Lower lobe of right lung (tissue), 2 donors: ENCODE results near the gene LELP1. TPM values are rescaled to one million over a fixed set of nuclear protein-coding genes. Genes with fewer than 3 reads are reported as not detected.
"Not testable (repeated sequence)": the region's sequence is repeated elsewhere in the genome, so short reads cannot be mapped to it uniquely, and the experiment has no call there.

Source experiments
- ATAC-seq, 2 donors: fragments of 200-7000 bp; cut with Tn5 transposase; one replicate each; pipeline ENCODE4 v1.9.1; 2020 to 2022; ENCODE audit warnings: mild to moderate bottlenecking in 2 of 2, moderate library complexity in 2 of 2
- DNase-seq: peaks from one replicate; pipeline ENCODE4 v3.0.0-alpha.2; 2020
- H3K27ac ChIP-seq: fragments of 200-600 bp; one replicate; pipeline ENCODE4 v1.8.0; 2022
- H3K27me3 ChIP-seq: fragments of 200-600 bp; one replicate; pipeline ENCODE4 v1.8.0; 2022; ENCODE audit warnings: low read depth
- H3K36me3 ChIP-seq: fragments of 200-600 bp; one replicate; pipeline ENCODE4 v1.8.0; 2022; ENCODE audit warnings: mild to moderate bottlenecking
- H3K4me1 ChIP-seq: fragments of 200-600 bp; one replicate; pipeline ENCODE4 v1.8.0; 2022
- H3K4me3 ChIP-seq: fragments of 200-600 bp; one replicate; pipeline ENCODE4 v1.8.0; 2022; ENCODE audit warnings: mild to moderate bottlenecking
- H3K9me3 ChIP-seq: fragments of 200-600 bp; one replicate; pipeline ENCODE4 v1.8.0; 2022
- intact Hi-C: fragments of 100-400 bp; cut with DNase I; formaldehyde crosslinking; loops from one replicate; pipeline ENCODE4 v1.11.0; 2022
- total RNA-seq: library from RNA; stranded (reverse); fragmentation: NEBNext Ultra II Directional; extraction: Animal tissue kit (Norgen Biotek cat#: 25700); gene quantifications from one replicate; pipeline ENCODE4 v1.2.1, GENCODE V29; 2021
- TF ChIP-seq, protein P1 (sequence below): fragments of 200-600 bp; IDR thresholded peaks from one replicate; pipeline ENCODE4 v1.8.0; 2022; ENCODE audit warnings: antibody characterized with exemption, mild to moderate bottlenecking
- donor health status: DM: no; HTN: yes; CAD: no; lungs with severe emphysema.

LELP1 gene
- total RNA-seq, 1 donor from 2014 or later, result not detected

DNA sequence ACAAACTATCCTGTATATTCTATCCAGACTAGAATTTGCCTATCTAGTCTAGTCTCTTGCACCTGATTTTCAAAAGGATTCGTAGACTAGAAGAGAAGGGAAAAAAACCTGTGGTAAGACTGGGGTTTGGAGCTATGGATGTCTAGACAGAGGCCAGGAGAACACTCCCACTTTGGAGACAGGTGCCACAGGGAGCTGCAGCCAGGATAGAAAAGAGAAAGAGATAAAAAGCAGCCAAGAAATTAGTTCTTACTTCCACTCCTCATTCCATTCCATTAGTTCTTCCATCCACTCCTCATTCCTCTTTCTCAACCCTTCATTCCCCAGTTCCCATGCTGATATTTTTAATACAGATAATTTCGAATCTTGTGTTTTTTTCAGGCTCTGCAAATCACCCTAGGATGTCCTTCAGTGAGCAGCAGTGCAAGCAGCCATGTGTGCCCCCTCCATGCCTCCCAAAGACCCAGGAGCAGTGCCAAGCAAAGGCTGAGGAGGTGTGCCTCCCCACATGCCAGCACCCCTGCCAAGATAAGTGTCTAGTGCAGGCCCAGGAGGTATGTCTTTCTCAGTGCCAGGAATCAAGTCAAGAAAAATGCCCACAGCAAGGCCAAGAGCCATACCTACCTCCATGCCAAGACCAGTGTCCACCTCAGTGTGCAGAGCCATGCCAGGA is 14.7 kb downstream of the LELP1 start:
- intact Hi-C loops, result no loop called here
- TF ChIP-seq, protein P1, sequence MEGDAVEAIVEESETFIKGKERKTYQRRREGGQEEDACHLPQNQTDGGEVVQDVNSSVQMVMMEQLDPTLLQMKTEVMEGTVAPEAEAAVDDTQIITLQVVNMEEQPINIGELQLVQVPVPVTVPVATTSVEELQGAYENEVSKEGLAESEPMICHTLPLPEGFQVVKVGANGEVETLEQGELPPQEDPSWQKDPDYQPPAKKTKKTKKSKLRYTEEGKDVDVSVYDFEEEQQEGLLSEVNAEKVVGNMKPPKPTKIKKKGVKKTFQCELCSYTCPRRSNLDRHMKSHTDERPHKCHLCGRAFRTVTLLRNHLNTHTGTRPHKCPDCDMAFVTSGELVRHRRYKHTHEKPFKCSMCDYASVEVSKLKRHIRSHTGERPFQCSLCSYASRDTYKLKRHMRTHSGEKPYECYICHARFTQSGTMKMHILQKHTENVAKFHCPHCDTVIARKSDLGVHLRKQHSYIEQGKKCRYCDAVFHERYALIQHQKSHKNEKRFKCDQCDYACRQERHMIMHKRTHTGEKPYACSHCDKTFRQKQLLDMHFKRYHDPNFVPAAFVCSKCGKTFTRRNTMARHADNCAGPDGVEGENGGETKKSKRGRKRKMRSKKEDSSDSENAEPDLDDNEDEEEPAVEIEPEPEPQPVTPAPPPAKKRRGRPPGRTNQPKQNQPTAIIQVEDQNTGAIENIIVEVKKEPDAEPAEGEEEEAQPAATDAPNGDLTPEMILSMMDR, result no peak
- Histone ChIP-seq H3K36me3 (no peaks in the 10 kb centered on the region), H3K4me3 (no peak overlapping the region), H3K27ac (no peak overlapping the region), H3K4me1 (no peaks in the 10 kb centered on the region), H3K27me3 (no peaks in the 10 kb centered on the region), H3K9me3 (no peaks in the 10 kb centered on the region)
- ATAC-seq (no peak), DNase-seq (no peak)

DNA sequence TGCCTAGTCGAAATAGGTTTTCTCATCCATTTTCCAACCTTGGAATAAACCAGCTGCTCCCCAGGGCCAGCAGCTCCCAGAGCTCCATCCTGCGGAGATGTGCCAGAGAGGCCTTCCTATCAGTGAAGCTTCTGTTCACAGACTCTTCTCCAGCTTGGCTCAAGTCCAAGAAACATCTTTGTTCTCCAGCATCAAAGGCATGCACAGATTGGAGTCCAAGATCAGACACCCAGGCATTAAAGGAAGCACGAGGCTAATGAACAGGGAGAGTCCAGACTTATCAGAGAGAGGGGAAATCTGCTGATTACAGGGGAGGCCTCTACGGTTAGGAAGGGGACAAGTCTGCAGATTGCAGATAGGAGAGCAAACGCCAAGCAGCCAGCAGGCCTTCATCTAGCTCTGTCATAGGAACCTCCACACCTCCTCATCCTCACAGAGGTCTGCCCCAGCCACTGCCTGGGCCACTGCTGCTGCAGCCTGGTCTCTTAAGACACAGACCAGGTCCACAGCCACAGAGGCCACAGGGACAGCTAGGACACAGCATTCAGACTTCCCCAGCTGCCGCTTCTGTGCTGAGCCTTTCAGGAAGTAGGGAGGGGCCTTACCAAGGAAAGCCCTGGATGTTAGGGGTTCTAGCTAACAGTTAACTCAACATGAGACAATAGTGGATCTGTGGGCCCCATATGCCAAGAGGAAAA is 17.5 kb downstream of the LELP1 start:
- no peak for DNase-seq

DNA sequence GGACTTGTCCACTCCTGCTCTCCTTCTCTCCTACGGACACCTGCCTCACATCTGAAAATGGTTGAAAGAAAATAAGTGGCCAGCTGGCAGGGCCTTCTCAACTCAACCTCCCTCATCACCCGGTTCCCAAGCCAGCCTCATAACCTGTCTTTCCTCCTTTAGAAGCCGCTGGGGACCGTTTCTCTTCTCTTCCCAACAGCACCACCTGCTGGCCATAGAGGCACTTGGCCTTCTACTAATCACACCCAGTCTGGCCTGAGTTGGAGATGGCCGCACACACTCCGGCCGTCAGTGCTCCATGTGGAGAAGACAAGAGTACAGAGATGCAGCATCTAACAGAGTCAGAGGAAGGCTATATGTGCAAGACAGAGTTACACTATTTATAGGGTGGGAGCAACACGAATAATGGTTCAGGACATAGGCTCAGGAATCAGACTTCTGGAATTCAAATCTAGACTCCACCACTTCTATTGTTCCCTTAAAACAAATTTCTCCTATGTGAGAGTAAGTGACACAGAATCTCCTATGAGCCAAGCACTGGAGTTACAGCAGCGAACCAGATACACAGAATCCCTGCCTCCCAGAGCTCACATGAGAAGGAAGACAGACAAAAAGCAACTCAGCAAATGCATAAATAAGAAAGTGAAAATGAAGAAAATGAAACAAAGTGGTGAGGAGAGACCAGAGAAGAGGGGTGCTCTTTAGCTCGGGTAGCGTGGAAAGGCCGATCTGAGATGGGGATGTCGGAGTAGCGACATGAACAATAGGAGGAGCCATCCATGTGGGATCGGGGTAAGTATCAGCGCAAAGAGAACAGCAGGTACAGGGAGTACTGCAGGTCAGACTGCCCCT is 20.0 kb downstream of the LELP1 start:
- intact Hi-C loops, H3K4me1 ChIP-seq, H3K4me3 ChIP-seq, H3K9me3 ChIP-seq, H3K36me3 ChIP-seq, H3K27ac ChIP-seq, H3K27me3 ChIP-seq: not testable (repeated sequence)
- TF ChIP-seq, protein P1, result peak; percentile 78
- peak; percentile 84 to 91 for ATAC-seq
- DNase-seq, result peak; percentile 65

More for the DNA sequence above, 17.5 kb downstream of the LELP1 start:
- H3K4me1 ChIP-seq, result no peaks in the 10 kb centered on the region
- intact Hi-C loops, result no loop called here
- H3K27ac ChIP-seq, result no peak overlapping the region
- no peak for ATAC-seq
- no peak overlapping the region for H3K4me3 ChIP-seq
- H3K27me3 ChIP-seq, result no peaks in the 10 kb centered on the region
- no peaks in the 10 kb centered on the region for H3K36me3 ChIP-seq
- no peaks in the 10 kb centered on the region for H3K9me3 ChIP-seq
- TF ChIP-seq, protein P1, result no peak

DNA sequence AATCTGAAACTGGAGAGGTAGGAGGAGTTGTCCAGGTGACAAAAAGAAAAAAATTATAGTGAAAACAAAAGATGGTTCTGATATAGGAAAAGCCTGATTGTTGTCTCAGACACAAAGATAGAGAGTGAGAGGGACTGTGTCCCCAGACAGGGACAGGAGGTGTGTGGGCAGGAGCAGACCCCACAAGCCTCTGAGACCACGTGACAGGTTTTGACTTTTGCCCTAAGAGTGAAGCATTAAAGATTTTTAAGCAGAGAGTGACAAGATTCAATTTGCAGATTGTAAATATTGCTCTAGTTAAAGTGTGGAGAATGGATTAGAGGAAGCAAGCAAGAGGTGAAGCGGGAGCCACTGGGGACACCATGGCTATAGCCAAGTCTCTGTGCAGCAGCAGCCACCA is 24.6 kb downstream of the LELP1 start:
- H3K9me3 ChIP-seq, result no peaks in the 10 kb centered on the region
- no peak for DNase-seq
- TF ChIP-seq, protein P1, result no peak
- H3K27ac ChIP-seq, result no peak overlapping the region
- intact Hi-C loops, result no loop called here
- H3K4me1 ChIP-seq, result no peaks in the 10 kb centered on the region
- no peaks in the 10 kb centered on the region for H3K36me3 ChIP-seq
- H3K4me3 ChIP-seq, result no peak overlapping the region
- no peak for ATAC-seq
- H3K27me3 ChIP-seq, result peaks cover 9% of the 10 kb centered on the region

DNA sequence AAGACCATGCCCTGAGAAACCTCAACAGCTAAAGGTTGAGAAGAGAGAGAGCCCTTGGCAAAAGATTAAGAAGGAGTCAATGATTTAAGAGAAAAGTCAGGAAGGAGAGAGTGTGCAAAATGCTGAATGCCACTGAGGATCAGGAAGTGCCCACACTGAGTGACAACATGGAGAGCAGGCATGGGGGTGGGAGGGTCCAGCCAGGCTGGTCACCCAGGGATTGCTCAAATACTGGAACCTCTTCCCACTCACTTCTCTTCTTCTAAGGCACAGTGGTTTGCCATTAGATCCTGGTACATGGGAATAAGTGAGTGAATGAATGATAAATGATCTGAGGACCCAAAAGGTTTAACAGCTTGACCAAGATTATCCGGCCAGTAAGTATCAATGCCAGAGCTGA is 25.3 kb downstream of the LELP1 start:
- DNase-seq (no peak), ATAC-seq (peak in 1 of 2 donors; percentile 33)
- Histone ChIP-seq H3K27me3 (peaks cover 9% of the 10 kb centered on the region), H3K9me3 (no peaks in the 10 kb centered on the region), H3K4me1 (no peaks in the 10 kb centered on the region), H3K4me3 (no peak overlapping the region), H3K36me3 (no peaks in the 10 kb centered on the region), H3K27ac (no peak overlapping the region)
- intact Hi-C loops, result no loop called here
- TF ChIP-seq, protein P1, result no peak
